SK-MEL-5 (cell line): ENCODE measurements around the gene TRABD. TPM values are rescaled to one million over a fixed set of nuclear protein-coding genes. Genes with fewer than 3 reads are reported as not detected.
A peak's percentile ranks its signal among the peaks of the same experiment; 100 is the strongest.

Experiments
- DNase-seq: peaks from one replicate; pipeline ENCODE4 v3.0.0-alpha.2; 2016; ENCODE audit warnings: low read depth, low spot score
- in situ Hi-C: cut with HindIII; loops from 2 replicates; pipeline ENCODE4 v1.10.0; 2016; ENCODE audit warnings: low sequenced_read_pairs, high pct_unique_total_duplicates, low pct_unique_long_range_greater_than_20kb
- total RNA-seq: library from RNA; depleted of rRNA; stranded (reverse); fragments of >200 nt; shearing (Covaris generic); gene quantifications from 2 replicates; pipeline ENCODE4 v1.2.3, GENCODE V29; 2014

Gene TRABD
- total RNA-seq, 1 experiment from 2014 or later, result 29.6 TPM

DNA sequence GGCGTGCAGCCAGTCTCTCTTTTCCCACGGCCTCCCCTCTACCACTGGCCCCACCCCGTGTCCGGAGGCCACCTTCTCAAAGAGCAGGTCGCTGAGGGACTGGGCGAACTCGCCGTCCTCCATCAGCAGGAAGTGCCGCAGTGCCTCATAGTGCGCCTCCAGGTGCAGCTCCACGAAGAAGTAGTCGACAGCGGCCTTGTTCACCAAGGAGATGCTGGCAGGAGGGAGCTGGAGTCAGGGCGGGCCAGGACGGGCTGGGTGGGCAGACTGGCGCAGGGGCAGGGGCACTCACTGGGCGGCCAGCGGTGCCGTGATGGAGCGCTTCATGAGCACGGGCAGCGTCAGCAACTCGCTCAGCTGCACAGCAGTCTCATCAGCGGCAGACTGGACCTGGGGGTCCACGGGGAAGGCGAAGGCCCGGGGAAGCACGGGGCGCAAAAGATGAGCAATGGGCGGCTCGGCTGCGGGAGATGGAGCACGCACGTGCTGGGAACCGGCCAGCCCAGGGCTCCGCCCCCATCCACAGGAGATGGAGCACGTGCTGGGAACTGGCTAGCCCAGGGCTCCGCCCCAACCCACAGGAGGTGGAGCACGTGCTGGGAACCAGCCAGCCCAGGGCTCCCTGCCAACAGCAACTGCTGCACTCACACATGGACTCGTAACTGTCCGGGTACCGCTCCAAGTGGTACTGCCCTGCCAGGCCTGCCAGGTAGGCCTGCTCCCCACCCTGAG, 33.4 kb downstream of the TRABD start:
- in situ Hi-C loops, result no loop called here
- no peak for DNase-seq

DNA sequence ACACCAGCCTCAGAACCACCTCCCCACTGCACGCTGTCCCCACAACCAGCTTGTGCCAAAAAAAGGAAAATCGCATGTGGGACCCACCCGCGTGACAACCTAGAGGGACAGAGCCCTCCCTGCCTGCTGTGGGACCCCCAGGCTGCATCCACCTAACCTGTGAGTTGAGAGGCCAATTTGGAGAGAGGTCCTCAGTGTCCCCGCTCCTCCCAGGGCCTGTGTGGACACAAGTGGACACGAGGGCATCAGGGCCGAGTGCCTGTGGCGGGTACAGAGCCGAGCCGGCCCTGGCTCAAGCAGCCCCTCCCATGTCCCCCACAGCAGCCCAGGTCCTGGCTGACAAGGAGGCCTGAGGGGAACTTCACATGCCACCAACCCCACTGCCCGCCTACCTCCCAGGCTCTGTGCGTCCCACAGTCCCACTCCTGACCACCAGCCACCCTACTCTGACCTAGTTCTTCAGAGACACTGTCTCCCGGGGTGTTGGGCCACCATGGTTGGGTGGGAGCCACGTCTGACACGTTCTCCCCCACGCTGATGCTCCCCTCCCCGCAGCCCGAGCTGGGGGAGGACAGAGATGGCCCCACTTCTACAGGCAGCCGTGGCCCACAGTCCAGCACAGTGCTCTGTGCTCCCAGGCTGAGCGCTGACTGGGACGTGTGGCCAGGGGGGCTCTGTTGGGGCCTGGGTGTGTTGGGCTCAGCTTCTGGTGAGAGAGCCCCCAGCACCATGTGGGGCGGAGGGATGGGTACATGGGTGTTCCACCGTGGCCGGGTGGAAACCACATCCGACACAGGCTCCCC, 34.3 kb downstream of the TRABD start:
- DNase-seq, result no peak
- in situ Hi-C loops, result no loop called here

DNA sequence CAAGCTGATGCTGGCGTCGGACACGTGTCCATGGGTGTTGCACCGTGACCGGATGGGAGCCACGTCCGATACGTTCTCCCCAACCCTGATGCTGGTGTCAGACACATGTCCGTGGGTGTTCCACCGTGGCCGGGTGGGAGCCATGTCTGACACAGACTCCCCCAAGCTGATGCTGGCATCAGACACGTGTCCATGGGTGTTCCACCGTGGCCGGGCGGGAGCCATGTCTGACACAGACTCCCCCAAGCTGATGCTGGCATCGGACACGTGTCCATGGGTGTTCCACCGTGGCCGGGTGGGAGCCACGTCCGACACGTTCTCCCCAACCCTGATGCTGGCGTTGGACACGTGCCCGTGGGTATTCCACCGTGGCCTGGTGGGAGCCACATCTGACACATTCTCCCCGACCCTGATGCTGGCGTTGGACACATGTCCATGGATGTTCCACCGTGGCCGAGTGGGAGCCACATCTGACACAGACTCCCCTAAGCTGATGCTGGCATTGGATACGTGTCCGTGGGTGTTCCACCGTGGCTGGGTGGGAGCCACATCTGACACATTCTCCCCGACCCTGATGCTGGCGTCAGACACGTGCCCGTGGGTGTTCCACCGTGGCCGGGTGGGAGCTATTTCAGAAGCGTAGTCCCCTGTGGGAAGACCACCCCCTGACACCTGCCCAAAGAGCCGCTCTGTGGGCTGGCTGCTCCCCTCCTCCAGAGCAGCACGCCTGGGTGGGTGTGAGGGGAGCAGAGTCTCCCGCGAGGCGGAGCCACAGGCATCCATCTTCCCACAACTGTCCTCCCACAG, 35.1 kb downstream of the TRABD start:
- DNase-seq, result no peak
- in situ Hi-C loops, result no loop called here

DNA sequence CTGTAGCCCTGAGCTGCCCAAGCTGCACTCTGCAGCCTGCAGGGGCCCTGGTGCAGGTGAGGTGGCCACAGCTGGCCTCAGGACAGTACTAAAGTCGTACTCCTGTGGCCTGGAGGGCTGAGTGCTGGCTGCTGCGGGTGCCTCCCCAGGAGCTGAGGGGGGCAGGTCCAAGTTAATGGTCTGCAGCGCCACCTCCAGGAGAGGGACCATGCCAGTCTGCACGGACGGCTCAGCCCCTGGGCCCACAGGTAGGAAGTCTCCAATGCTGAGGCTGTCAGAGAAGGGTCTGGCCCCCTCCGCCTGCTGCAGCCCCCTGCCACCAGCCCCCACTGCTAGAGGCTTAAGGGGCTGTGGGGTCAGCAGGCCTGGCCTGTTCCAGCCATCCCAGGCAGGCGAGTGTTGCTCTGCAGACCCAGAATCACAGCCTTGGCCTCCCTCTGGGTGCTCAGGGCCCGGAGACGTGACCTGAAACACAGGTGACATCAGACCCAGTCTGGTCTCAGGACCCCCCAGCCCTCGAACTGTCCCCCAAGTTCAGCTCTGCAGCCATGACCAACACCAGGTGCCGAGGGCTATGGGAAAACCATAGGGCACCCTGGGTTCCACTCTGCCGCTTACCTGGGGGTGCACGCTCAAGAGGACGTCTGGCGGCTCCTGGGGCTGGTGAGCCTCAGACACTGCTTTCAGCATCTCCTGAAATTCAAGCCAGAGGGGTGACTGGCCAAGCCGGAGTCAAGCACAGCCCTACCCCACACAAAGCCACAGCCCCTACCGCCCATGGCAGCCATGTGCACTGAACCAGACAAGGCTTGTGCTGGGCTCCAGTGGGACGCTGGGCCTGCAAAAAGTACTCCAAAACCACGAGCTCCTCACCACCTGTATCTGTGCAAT, 35.9 kb downstream of the TRABD start:
- DNase-seq, result no peak
- in situ Hi-C loops, result no loop called here

DNA sequence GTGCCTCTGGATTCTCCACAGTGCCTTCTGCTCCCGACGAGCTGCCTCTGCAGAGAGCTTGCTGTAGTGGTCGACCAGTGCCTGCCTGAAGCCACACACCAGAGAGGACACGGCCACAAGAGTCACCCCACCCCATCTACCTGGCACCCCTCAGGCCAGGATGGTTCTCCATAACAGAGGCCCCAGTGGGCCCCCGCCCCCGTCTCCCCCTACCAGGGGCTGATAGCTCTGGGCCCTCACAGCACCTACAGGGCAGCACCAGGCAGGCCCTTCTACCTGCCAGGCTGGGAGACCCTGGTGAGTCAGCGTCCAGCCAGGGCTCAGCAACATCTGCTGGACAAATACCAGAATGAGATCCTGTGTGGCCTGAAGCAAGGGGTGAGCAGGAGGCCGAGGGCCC, 36.8 kb downstream of the TRABD start:
- in situ Hi-C loops, result no loop called here
- no peak for DNase-seq

DNA sequence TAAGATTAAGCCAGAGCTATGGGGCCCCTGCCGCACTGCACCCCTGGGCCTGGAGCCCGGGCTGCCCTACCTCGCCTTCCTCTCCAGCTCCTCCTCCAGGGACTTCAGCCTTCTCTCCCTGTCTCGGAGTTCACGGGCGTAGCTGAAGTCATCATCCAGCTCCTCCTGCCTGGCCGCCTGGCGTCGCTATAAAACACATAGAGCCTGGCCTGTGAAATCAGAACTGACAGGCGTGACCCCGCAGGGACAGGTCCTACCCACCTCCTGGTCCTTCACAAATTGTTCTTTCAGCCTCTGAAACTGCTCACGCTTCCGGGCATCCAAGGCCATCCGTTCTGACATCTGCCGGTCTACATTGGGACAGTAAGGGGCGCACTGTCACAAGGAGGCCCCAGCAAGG, 38.4 kb downstream of the TRABD start:
- DNase-seq, result peak; percentile 38
- in situ Hi-C loops, result no loop called here

DNA sequence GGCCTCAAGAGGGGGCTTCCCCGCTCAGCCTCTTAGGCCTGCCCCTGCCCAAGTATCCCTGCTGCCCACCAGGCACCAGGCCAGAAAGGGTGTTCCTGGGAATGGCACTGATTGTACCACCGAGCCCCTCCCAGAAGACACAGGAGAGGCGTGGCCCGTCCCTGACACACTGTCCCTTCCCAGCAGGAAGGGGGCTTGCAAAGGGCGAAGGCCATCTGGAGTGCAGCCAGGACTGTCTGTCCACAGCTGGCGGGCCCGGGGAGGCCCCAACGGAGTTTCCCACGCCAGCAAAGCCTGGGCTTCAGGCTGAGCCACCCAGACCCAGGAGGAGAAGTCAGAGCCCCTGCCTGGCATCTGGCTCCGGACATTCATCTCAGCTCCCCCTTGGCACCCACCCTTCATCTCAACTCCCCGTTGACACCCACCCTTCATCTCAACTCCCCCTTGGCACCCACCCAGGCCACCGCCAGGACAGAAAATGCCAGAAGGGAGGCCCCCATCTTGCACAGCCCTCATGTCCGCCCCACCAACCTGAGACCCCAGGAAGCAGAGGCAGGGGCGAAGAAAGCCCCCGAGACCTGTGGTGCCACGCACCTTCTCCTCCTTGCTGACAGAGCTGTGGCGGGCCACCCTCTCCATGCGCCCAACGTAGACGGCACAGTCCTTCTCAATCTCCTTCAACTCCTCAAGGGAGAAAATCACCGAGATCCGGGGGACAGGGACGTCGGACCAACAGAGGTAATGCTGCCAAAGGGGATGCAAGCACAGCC, 39.7 kb downstream of the TRABD start:
- in situ Hi-C loops, result no loop called here
- DNase-seq, result no peak

DNA sequence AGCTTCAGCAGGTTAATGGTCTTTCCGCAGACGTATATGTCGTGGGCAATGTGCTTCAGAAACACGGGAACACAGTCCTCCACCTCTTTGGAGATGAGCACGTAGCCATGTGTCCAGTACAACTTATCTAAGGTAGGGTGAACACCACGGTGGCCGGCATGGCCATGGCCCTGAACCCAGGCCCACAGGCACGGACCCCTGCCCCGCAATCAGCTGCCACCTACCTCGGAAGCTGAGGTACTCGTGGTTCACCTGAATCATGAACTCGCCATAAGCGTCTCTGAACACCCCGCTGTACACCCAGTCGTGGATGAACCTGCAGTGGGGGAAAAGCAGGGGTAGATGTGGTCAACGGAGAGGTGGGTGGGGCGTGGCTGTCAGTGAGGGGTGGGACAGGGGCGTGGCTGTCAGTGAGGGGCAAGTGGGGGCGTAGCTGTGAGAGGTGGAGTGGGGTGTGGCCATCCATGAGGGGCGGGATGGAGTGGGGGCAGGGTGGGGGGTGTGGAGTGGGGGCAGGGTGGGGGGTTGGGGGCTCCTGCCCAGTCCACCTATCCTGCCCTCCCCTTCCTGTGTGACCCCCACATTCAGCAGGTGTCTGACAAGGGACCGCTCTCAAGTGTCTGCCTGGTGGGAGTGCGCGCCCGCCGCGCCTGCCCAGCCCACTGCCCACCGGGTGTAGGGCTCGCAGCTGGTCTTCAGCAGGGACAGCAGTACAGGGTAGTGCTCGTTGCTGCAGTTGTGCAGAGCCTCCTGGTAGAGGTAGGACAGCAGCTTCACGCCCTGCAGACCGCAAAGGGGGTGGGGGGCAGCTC, 40.6 kb downstream of the TRABD start:
- no peak for DNase-seq
- in situ Hi-C loops, result no loop called here

DNA sequence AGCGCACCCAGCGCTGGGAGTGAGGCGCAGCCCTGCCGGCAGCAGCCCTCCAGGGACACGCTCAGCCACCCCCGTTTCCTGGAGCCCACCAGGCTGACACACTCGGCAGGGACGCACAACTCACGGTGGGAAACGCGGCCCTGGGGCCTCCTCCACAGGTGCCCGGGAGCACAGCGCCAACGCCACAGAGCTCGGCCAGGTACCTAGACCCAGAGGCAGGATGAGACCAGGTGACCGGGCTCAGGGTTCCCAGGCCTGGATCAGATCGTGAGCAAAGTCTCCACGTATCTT, 41.1 kb downstream of the TRABD start:
- no peak for DNase-seq
- in situ Hi-C loops, result no loop called here

DNA sequence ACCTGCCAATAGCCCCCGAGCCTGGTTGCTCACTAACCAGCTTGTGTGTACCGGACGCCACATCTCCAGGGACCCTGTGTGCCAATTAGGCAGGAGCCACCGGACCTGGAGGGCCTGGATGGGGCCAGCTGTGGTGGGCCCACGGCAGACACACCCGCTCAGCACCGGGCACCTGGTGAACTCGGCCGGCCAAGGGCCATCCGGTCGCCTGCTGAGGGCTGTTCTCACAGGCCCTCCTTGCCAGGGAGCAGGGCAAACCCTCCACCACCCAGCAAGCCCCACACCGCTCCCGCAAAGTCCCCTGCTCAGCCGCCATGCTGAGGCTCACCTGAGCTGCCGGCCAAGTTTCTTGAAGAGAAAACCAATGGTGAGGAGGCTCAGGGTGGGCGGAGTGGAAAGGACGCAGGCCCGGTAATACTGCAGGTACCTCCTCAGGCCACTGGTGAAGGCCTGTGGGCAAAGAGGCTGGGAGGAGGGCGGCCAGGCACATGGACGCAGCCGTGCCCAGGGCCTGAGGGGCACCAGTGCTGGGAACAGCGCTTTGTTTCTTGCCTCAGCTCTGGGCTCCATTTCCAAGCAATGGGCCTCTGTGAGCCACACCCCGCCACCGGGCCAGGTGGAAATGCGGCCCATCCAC, 42.0 kb downstream of the TRABD start:
- in situ Hi-C loops, result no loop called here
- DNase-seq, result no peak

DNA sequence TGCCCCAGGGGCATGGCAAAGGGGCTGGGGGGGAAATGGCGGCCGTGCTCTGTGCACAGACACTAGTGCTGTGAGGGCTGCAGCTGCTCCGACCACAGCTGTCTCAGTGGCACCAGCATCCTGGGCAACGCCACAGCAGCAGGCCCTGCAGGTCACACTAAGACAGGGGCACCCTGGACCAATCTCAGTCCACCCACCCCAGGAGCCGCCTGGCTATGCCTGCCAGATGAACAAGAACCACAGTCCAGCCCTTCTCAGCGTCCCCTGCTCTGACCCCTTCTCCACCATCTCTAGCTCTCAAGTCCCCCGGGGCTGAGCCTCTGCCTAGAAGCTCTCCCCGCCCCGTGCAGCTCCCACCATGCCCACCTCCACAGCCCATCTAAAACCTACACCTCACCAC, 42.7 kb downstream of the TRABD start:
- in situ Hi-C loops, result no loop called here
- DNase-seq, result no peak

DNA sequence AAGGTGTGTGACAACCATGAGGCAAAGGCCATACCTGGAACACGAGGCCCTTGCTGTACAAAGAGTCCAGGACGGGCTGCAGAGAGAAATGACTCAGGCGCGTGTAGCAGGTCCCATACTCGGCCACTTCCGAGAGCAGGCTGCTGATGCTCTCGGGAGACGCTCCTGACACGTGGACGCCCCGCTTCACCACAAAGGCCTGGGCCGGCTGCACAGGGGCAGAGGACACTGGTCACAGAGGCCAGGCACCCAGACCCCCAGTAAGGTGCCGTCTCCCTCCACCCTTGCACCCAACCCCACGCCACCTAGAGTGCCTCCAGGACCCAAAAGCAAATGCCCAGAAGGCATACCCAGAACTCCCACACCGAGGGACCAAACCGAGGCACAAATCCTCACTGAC, 43.7 kb downstream of the TRABD start:
- in situ Hi-C loops, result no loop called here
- DNase-seq, result no peak

DNA sequence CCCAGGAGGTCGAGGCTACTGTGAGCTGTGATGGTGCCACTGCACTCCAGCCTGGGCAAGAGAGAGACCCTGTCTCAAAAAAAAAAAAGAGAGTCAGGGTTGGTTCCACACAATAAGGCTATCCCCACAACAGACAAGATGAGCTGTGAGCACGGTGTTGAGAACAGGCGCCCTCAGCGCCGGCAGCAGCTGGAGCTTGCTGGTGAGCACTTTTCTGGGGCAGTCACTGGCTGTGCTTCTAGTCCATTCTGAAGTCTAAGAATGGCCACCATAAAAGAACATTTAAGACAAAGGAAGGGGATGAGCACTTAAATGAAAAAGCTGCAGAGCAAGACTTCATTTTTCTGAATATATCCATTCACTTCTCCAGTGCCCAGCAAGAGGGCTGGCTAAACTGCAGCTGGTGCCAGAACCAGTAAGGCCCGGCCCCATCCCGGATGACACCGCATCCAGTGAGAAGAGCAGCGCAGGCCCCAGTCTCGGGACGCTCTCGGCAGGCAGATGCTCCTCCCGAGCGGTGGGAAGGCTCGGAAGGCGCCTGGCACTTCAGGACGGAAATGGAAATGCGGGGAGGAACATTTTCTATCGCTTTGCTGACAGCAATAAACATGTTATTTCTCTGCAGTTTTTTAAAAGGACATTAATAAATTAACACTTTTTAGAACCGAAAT, 46.9 kb downstream of the TRABD start:
- in situ Hi-C loops, result no loop called here
- DNase-seq, result no peak

DNA sequence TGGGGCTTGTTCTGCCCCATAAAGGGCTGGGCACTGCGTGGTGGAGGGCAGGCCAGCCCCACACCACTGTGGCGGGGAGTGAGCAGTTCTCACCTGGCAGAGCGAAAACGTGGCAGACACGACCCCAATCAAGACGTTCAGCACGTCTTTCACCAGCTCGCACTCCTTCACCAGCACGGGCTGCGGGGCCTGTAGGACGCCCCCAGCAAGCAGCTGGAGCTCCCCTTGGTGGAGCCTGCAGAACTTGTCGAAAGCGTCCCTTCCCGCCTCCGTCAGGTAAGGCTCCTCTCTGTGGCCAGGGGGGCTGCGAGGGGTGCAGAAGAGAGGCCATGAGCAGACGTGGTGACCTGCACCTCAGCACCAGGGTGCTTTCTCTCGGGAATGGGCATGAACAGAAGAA, 47.5 kb downstream of the TRABD start:
- no peak for DNase-seq
- in situ Hi-C loops, result no loop called here

DNA sequence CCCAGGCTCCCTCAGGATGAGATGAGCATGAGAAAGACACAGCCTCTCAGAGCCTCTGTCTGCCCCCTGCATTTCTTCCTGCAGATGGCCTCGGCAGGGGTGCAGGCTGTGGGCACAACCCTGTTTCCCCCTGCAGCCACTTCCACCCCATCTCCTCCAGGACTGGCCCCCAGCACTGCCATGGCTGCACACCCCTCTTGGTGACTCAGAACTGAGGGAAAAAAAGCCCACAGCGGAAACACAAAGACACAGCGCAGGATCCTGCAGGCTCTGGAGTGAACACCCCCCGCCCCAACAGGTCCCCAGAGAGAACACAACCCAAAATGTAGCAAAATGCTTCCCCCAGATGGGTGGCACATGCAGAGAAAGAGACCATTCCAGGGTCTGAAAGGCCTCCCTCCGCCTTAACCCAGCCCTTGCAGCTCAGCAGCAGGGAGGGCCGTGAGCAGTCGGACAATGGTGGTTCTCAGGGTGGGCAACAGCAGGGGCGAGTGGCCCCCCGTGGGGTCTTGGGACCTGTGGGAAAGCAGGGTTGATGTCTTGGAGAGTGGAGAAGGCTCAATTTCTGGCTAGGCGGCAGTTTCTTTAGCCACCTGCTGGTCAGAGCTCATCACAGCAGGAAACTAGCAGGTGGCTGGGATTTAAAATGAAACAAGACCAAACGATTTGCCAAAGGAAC, 51.2 kb downstream of the TRABD start:
- peak; percentile 40 for DNase-seq
- in situ Hi-C loops, result no loop called here
